Activated B cell treated with CpG ODN at 0.5 μM for 24 hours (primary cell): ENCODE measurements around the gene TANC2. TPM values are rescaled to one million over a fixed set of nuclear protein-coding genes. Genes with fewer than 3 reads are reported as not detected.

Experiments used
- ATAC-seq: fragments of 200-7000 bp; cut with Tn5 transposase; one replicate; pipeline ENCODE4 v1.10.0; 2021; ENCODE audit warnings: low read depth, mild to moderate bottlenecking, moderate library complexity
- CTCF ChIA-PET: fragments of 350-600 bp; sonication (Branson Sonifier 250); formaldehyde crosslinking; loops from one replicate; lab custom pipeline; 2021; ENCODE audit warnings: antibody characterized with exemption; lab: Charles Lee
- POLR2A ChIA-PET: fragments of 350-600 bp; sonication (Branson Sonifier 250); formaldehyde crosslinking; loops from one replicate; lab custom pipeline; 2021; ENCODE audit warnings: antibody characterized with exemption; lab: Charles Lee
- DNase-seq: peaks from one replicate; pipeline ENCODE4 v3.0.0; 2022
- H3K27ac Mint-ChIP-seq: one replicate; pipeline ENCODE4 v1.8.0; 2020; ENCODE audit warnings: mixed read lengths
- H3K27me3 Mint-ChIP-seq: one replicate; pipeline ENCODE4 v1.8.0; 2021; ENCODE audit warnings: mixed read lengths
- H3K36me3 Mint-ChIP-seq: one replicate; pipeline ENCODE4 v1.8.0; 2021; ENCODE audit warnings: low read depth, mixed read lengths
- H3K4me1 Mint-ChIP-seq: one replicate; pipeline ENCODE4 v1.8.0; 2021; ENCODE audit warnings: mixed read lengths
- H3K4me3 Mint-ChIP-seq: one replicate; pipeline ENCODE4 v1.8.0; 2020; ENCODE audit warnings: mild to moderate bottlenecking, mixed read lengths
- H3K9me3 Mint-ChIP-seq: one replicate; pipeline ENCODE4 v1.8.0; 2020; ENCODE audit warnings: mixed read lengths
- intact Hi-C: fragments of 100-400 bp; cut with micrococcal nuclease; formaldehyde crosslinking; loops from one replicate; pipeline ENCODE4 v1.15.1; 2024
- total RNA-seq: library from RNA; stranded (reverse); gene quantifications from 2 replicates; pipeline ENCODE4 v1.2.3, GENCODE V29; 2022
- TF ChIP-seq, protein P1 (sequence below): fragments of 200-600 bp; IDR thresholded peaks from one replicate; pipeline ENCODE4 v1.8.0; 2022; ENCODE audit warnings: antibody characterized with exemption, mild to moderate bottlenecking

Gene TANC2
- total RNA-seq, 1 donor from 2014 or later, result 17.2 TPM

DNA sequence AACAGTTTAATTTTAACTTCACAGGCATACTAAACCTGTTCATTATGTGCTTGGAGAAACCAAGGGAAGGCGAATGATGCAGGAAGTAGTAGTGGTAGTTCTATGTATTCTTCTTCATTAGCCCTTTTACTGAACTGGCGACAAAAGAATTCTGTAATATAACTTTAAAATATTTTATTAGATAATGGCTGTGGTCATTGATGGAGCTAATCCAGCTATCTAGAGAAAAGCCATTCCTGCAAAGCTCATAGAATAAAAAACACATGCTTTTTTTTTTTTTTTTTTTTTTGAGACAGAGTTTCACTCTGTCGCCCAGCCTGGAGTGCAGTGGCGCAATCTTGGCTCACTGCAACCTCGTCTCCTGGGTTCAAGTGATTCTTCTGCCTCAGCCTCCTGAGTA, 23.5 kb downstream of the TANC2 start:
- DNase-seq (no peak), ATAC-seq (no peak)
- H3K36me3 Mint-ChIP-seq, result peaks cover 5% of the 10 kb centered on the region
- ChIA-PET CTCF (no interaction called here), POLR2A (no interaction called here)
- peaks cover 5% of the 10 kb centered on the region for H3K27me3 Mint-ChIP-seq
- intact Hi-C loops, result no loop called here
- peaks cover 3% of the 10 kb centered on the region for H3K9me3 Mint-ChIP-seq
- no peak overlapping the region for H3K27ac Mint-ChIP-seq
- H3K4me1 Mint-ChIP-seq, result no peaks in the 10 kb centered on the region
- TF ChIP-seq, protein P1, sequence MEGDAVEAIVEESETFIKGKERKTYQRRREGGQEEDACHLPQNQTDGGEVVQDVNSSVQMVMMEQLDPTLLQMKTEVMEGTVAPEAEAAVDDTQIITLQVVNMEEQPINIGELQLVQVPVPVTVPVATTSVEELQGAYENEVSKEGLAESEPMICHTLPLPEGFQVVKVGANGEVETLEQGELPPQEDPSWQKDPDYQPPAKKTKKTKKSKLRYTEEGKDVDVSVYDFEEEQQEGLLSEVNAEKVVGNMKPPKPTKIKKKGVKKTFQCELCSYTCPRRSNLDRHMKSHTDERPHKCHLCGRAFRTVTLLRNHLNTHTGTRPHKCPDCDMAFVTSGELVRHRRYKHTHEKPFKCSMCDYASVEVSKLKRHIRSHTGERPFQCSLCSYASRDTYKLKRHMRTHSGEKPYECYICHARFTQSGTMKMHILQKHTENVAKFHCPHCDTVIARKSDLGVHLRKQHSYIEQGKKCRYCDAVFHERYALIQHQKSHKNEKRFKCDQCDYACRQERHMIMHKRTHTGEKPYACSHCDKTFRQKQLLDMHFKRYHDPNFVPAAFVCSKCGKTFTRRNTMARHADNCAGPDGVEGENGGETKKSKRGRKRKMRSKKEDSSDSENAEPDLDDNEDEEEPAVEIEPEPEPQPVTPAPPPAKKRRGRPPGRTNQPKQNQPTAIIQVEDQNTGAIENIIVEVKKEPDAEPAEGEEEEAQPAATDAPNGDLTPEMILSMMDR, result no peak
- no peak overlapping the region for H3K4me3 Mint-ChIP-seq

DNA sequence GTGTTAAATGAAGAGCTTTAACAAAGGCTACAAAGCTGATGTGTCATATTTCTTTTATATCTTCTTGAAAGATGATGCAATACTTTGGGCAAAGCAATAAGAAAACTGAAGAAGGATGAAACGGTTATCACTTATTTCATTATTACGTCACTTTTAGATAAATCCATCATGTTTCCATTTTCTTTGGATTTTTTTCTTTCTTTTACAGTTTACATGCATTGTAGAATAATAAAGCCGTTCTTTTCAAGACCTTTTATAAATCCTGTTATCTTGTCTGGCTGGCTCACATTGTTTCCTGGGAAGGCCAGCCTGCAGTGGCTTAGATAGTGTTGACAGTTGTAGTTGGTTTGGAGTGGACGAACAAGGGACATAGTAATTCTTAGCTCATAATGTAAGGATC, 28.9 kb downstream of the TANC2 start:
- Mint-ChIP-seq H3K27ac (no peak overlapping the region), H3K36me3 (no peaks in the 10 kb centered on the region), H3K9me3 (no peaks in the 10 kb centered on the region), H3K4me1 (peaks cover 9% of the 10 kb centered on the region), H3K27me3 (no peaks in the 10 kb centered on the region), H3K4me3 (no peak overlapping the region)
- CTCF ChIA-PET, result interaction anchor here (1.4 to 2.9 kb wide), 2 partner anchors 24 to 411 kb away, joined by 3 to 27 read pairs; no protein-coding TSS in a partner anchor
- TF ChIP-seq, protein P1, result no peak
- ATAC-seq (no peak), DNase-seq (no peak)
- intact Hi-C loops, result loop anchor here (1.0 kb wide), 1 partner anchor 411 kb away; no protein-coding TSS in a partner anchor
- POLR2A ChIA-PET, result no interaction called here

GRCh38 chr17:62995377-62995885, 29.4 kb downstream of the TANC2 start:
- TF ChIP-seq, protein P1, result no peak
- no peaks in the 10 kb centered on the region for H3K27me3 Mint-ChIP-seq
- POLR2A ChIA-PET, result no interaction called here
- no peak overlapping the region for H3K27ac Mint-ChIP-seq
- CTCF ChIA-PET, result interaction anchor here (1.4 to 2.9 kb wide), 2 partner anchors 25 to 411 kb away, joined by 3 to 27 read pairs; no protein-coding TSS in a partner anchor
- no peak overlapping the region for H3K4me3 Mint-ChIP-seq
- peaks cover 9% of the 10 kb centered on the region for H3K4me1 Mint-ChIP-seq
- ATAC-seq (no peak), DNase-seq (no peak)
- intact Hi-C loops, result loop anchor here (1.0 kb wide), 1 partner anchor 411 kb away; no protein-coding TSS in a partner anchor
- H3K36me3 Mint-ChIP-seq, result no peaks in the 10 kb centered on the region
- no peaks in the 10 kb centered on the region for H3K9me3 Mint-ChIP-seq

DNA sequence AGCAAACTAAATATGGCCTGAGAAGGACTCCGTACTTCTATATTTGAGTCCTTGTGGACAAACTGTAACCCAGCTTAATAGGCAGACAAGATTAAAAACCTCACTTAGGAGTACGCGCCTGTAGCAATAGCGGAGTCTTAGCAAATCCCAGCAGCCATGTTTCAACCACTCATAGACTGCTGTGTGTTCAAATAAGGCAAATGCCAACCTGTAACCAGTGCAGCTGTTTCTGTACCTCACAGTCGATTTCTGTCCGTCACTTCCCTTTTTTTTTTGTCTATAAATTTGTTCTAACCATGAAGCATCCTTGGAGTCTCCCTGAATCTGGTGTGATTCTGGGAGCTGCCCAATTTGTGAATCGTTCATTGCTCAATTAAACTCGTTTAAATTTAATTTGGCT, 30.2 kb downstream of the TANC2 start:
- Mint-ChIP-seq H3K36me3 (no peaks in the 10 kb centered on the region), H3K27ac (no peak overlapping the region), H3K4me1 (peaks cover 9% of the 10 kb centered on the region), H3K27me3 (no peaks in the 10 kb centered on the region), H3K4me3 (no peak overlapping the region), H3K9me3 (no peaks in the 10 kb centered on the region)
- TF ChIP-seq, protein P1, result no peak
- CTCF ChIA-PET, result interaction anchor here (1.4 to 2.9 kb wide), 2 partner anchors 25 to 410 kb away, joined by 3 to 27 read pairs; no protein-coding TSS in a partner anchor
- DNase-seq, result no peak
- POLR2A ChIA-PET, result no interaction called here
- no peak for ATAC-seq
- intact Hi-C loops, result no loop called here

- Mint-ChIP-seq H3K4me1 (peaks cover 9% of the 10 kb centered on the region), H3K27ac (no peak overlapping the region), H3K9me3 (no peaks in the 10 kb centered on the region), H3K36me3 (no peaks in the 10 kb centered on the region), H3K27me3 (no peaks in the 10 kb centered on the region), H3K4me3 (no peak overlapping the region)
- ChIA-PET CTCF (interaction anchor here (1.0 kb wide), 1 partner anchor 27 kb away, joined by 3 read pairs; no protein-coding TSS in a partner anchor), POLR2A (no interaction called here)
- TF ChIP-seq, protein P1, result no peak
- ATAC-seq, result no peak
- intact Hi-C loops, result no loop called here
- no peak for DNase-seq
Measured at GRCh38 chr17:62998166-62998565, 32.1 kb downstream of the TANC2 start.
